Endothelial cell of umbilical vein (primary cell): ENCODE data around the gene ZBTB21. TPM values are rescaled to one million over a fixed set of nuclear protein-coding genes. Genes with fewer than 3 reads are reported as not detected.

Experiments
- BruUV-seq: library from RNA; stranded (reverse); fragments of 400-500 nt; replicated peaks from 2 replicates; lab custom pipeline; 2021; lab: Mats Ljungman, UMichigan
- CTCF ChIA-PET: fragments of 300-600, 350-600 bp; sonication (Branson Sonifier 250); formaldehyde crosslinking; loops from one replicate; lab custom pipeline; 2021; ENCODE audit warnings: antibody characterized with exemption, inconsistent platforms; lab: Charles Lee
- POLR2A ChIA-PET: fragments of 300-600, 350-600 bp; sonication (Branson Sonifier 250); formaldehyde crosslinking; loops from one replicate; lab custom pipeline; 2021; ENCODE audit warnings: antibody characterized with exemption, inconsistent platforms; lab: Charles Lee
- DNase-seq: peaks from one replicate; pipeline ENCODE4 v3.0.0-alpha.2; 2011; ENCODE audit warnings: low read depth, low spot score
- FAIRE-seq: peaks from 2 replicates; lab custom pipeline; 2011; peaks lifted over from hg19 to GRCh38; lab: Jason Lieb, UNC
- H2AFZ ChIP-seq: 2 replicates; pipeline ENCODE4 v1.6.0; 2012; ENCODE audit warnings: low read depth, low read length, control low read depth, inconsistent platforms
- H3K27ac ChIP-seq: 2 replicates; pipeline ENCODE4 v1.5.1; 2011; ENCODE audit warnings: low read depth, mild to moderate bottlenecking, control low read depth, low read length, moderate library complexity; ENCODE audit not compliant: insufficient read depth
- H3K27me3 ChIP-seq, 2 experiments: 2 replicates each; pipeline versions ENCODE4 v1.6.0 to v1.6.1; 2011; ENCODE audit warnings: low read length in 2 of 2, mixed read lengths in 1 of 2; ENCODE audit not compliant: control insufficient read depth in 2 of 2, insufficient read depth in 2 of 2
- H3K36me3 ChIP-seq, 2 experiments: 2 replicates in 1 of 2; 3 replicates in 1 of 2; pipeline ENCODE4 v1.5.1; 2011; ENCODE audit warnings: low read length in 2 of 2, mild to moderate bottlenecking in 1 of 2, moderate library complexity in 1 of 2; ENCODE audit not compliant: control insufficient read depth in 2 of 2, insufficient read depth in 2 of 2; ENCODE audit errors: extremely low read depth in 1 of 2
- H3K4me1 ChIP-seq: 3 replicates; pipeline ENCODE4 v1.5.1; 2011; ENCODE audit warnings: mild to moderate bottlenecking, low read length; ENCODE audit not compliant: control insufficient read depth, insufficient read depth; ENCODE audit errors: extremely low read depth
- H3K4me2 ChIP-seq: 2 replicates; pipeline ENCODE4 v1.6.1; 2011; ENCODE audit warnings: low read length, control low read depth, mixed read lengths; ENCODE audit not compliant: insufficient read depth
- H3K4me3 ChIP-seq, 3 experiments: fragments of 200-600 bp in 1 of 3; sonication (generic), shearing (Covaris generic) in 1 of 3; replicated peaks in 1 of 3; 2 replicates each; pipeline ENCODE4 v1.5.1; 2011 to 2016; ENCODE audit warnings: control low read depth in 3 of 3, low read length in 3 of 3, mild to moderate bottlenecking in 2 of 3, inconsistent platforms in 1 of 3, low read depth in 1 of 3, moderate library complexity in 1 of 3; ENCODE audit not compliant: insufficient read depth in 1 of 3
- H3K79me2 ChIP-seq: 2 replicates; pipeline ENCODE4 v1.6.0; 2012; ENCODE audit warnings: low read length, inconsistent platforms; ENCODE audit not compliant: control insufficient read depth, insufficient read depth
- H3K9ac ChIP-seq: replicated peaks from 2 replicates; pipeline ENCODE3; 2011; ENCODE audit warnings: low read length, control low read depth; ENCODE audit not compliant: insufficient read depth; ENCODE audit errors: extremely low read depth
- H3K9me1 ChIP-seq: replicated peaks from 3 replicates; pipeline ENCODE4 v1.6.0; 2011; ENCODE audit warnings: mild to moderate bottlenecking, low read length; ENCODE audit not compliant: control insufficient read depth, insufficient read depth; ENCODE audit errors: extremely low read depth
- H3K9me3 ChIP-seq: replicated peaks from 2 replicates; pipeline ENCODE4 v1.5.1; 2012; ENCODE audit warnings: low read length, inconsistent platforms; ENCODE audit not compliant: control insufficient read depth, insufficient read depth
- H4K20me1 ChIP-seq: replicated peaks from 2 replicates; pipeline ENCODE3; 2011; ENCODE audit warnings: mild to moderate bottlenecking, low read length; ENCODE audit not compliant: control insufficient read depth, insufficient read depth; ENCODE audit errors: extremely low read depth
- EZH2 ChIP-seq: IDR thresholded peaks from 2 replicates; pipeline ENCODE4 v1.6.1; 2012; ENCODE audit warnings: borderline replicate concordance, low read depth, mild to moderate bottlenecking, moderate library complexity, low read length, inconsistent platforms; ENCODE audit not compliant: severe bottlenecking
- MYC ChIP-seq: IDR thresholded peaks from one replicate; pipeline ENCODE4 v1.6.1; 2011; ENCODE audit warnings: mild to moderate bottlenecking, low read depth, low read length
- POLR2A ChIP-seq: IDR thresholded peaks from 2 replicates; pipeline ENCODE4 v1.6.1; 2012; ENCODE audit warnings: low read depth, mild to moderate bottlenecking, control low read depth, low read length
- POLR2AphosphoS5 ChIP-seq: IDR thresholded peaks from 2 replicates; pipeline ENCODE4 v1.6.1; 2012; ENCODE audit warnings: low read depth, mild to moderate bottlenecking, control low read depth, low read length, moderate library complexity; ENCODE audit not compliant: insufficient read depth
- dilution Hi-C: fragments of 300-500 bp; cut with MboI; formaldehyde crosslinking; loops from one replicate; pipeline ENCODE4 v1.15.0; 2019; ENCODE audit warnings: low sequenced_read_pairs; ENCODE audit not compliant: extremely low pct_ligation_motif_present
- intact Hi-C: fragments of 100-400 bp; cut with micrococcal nuclease; formaldehyde crosslinking; loops from one replicate; pipeline ENCODE4 v1.10.0; 2022
- polyA plus RNA-seq, 4 experiments: library from polyadenylated mRNA; depleted of rRNA in 3 of 4; stranded (reverse) in 3 of 4; unstranded in 1 of 4; fragments of >200 nt; gene quantifications; 2 replicates each; pipeline versions ENCODE4 v1.2.1 to v1.2.3, GENCODE V29; 2011 to 2012; ENCODE audit warnings: missing spikeins in 1 of 4
- total RNA-seq: library from RNA; stranded (reverse); gene quantifications from 2 replicates; pipeline ENCODE4 v1.2.3, GENCODE V29; 2021
- TF ChIP-seq, protein P1 (sequence below), 2 donors: IDR thresholded peaks; 1 replicate in 1 of 2; 2 replicates in 1 of 2; pipeline ENCODE4 v1.5.1; 2011; ENCODE audit warnings: low read length in 2 of 2, mild to moderate bottlenecking in 2 of 2, moderate library complexity in 2 of 2, control low read depth in 1 of 2, inconsistent platforms in 1 of 2, low read depth in 1 of 2; ENCODE audit not compliant: insufficient read depth in 1 of 2; ENCODE audit errors: extremely low read depth in 1 of 2

Gene ZBTB21
- total and polyA plus RNA-seq, 2 donors (not counting 3 experiments of a cell fraction or from before 2014, with no cell fraction given) = 2.8 to 12.4 TPM

DNA sequence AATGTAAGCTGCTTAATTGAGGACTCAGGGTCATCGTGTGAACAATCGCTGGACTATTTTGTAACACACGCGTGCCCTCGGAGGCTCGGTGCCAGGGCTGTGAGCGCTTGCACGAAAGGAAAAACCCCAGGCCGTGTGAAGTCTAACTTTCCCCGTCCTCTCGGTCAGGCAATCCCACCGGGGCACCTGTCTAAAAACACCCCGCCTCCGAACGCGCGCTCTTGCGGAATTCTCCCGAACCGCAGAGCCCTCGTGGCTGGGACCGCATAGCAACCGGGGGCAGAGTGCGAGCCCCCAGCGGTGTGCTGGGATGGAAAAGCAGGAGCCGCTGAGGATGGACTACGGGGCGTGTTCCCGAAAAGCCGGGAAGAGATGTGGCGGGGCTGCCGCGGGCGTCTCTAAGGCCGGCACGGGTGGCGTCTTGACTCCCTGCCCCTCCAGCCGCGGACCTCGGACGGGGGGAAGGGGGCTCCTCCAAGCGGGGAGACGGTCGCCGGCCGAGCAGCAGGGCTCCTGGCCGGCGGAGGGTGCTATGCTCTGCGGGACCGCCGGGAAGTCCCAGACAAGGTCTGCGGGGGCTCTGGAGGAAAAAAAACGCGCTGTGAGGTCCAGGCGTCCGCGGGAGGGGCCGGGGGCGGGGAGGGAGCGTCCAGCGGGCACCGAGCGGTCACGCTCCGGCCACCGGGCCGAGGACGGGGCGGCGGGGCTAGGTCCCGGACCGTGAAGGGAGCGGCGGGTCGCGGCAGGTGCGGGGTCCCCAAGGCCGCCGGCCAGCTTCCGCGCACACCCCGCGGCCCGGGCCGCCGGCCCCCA, 936 bp downstream of the ZBTB21 start:
- peak; percentile 69 for DNase-seq
- H2AFZ ChIP-seq = peak overlapping the region; percentile 31
- no peaks in the 10 kb centered on the region for H3K9me1 ChIP-seq
- BruUV-seq = no TSS peak
- peak overlapping the region; percentile 70 for H3K27ac ChIP-seq
- peak overlapping the region; percentile 87 for H3K9ac ChIP-seq
- H3K4me2 ChIP-seq = peak overlapping the region; percentile 77
- TF ChIP-seq, protein P1, sequence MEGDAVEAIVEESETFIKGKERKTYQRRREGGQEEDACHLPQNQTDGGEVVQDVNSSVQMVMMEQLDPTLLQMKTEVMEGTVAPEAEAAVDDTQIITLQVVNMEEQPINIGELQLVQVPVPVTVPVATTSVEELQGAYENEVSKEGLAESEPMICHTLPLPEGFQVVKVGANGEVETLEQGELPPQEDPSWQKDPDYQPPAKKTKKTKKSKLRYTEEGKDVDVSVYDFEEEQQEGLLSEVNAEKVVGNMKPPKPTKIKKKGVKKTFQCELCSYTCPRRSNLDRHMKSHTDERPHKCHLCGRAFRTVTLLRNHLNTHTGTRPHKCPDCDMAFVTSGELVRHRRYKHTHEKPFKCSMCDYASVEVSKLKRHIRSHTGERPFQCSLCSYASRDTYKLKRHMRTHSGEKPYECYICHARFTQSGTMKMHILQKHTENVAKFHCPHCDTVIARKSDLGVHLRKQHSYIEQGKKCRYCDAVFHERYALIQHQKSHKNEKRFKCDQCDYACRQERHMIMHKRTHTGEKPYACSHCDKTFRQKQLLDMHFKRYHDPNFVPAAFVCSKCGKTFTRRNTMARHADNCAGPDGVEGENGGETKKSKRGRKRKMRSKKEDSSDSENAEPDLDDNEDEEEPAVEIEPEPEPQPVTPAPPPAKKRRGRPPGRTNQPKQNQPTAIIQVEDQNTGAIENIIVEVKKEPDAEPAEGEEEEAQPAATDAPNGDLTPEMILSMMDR (IDR thresholded peaks at IDR 0.05; ENCODE audit: extremely low read depth in 1 of 2, insufficient read depth in 1 of 2, low read depth in 1 of 2, low read length in 2 of 2) = peak; percentile 19 to 32
- TF ChIP-seq MYC (no peak), POLR2AphosphoS5 (no peak), POLR2A (no peak), EZH2 (no peak)
- H3K79me2 ChIP-seq = peaks cover 20% of the 10 kb centered on the region
- intact Hi-C loops = loop anchor here (1.0 to 2.0 kb wide), 4 partner anchors 51 to 130 kb away; partner anchors contain the start of gene PRDM15
- H4K20me1 ChIP-seq = no peaks in the 10 kb centered on the region
- POLR2A ChIA-PET = no interaction called here
- H3K4me1 ChIP-seq = peaks cover 15% of the 10 kb centered on the region
- no peaks in the 10 kb centered on the region for H3K9me3 ChIP-seq
- dilution Hi-C loops = no loop called here
- H3K36me3 ChIP-seq = no peaks in the 10 kb centered on the region
- CTCF ChIA-PET = interaction anchor here (0.7 to 3.4 kb wide), 6 partner anchors 48 to 108 kb away, joined by 3 to 17 read pairs (median 4); no protein-coding TSS in a partner anchor
- no peak for FAIRE-seq
- peak overlapping the region; percentile 10 to 70 (median 22) for H3K4me3 ChIP-seq
- peaks cover 3 to 14% of the 10 kb centered on the region in 2 experiments for H3K27me3 ChIP-seq
